ENCODE data around the gene SHISAL2A. TPM values are rescaled to one million over a fixed set of nuclear protein-coding genes. Genes with fewer than 3 reads are reported as not detected.

The SHISAL2A gene
- total and polyA plus RNA-seq, 9 donors, result 0.12 to 0.69 (median 0.34) TPM; not detected in 5

GRCh38 chr1:52670604-52671003 is 37.6 kb downstream of the SHISAL2A start:
- TF ChIP-seq POLR2A (IDR thresholded peaks at IDR 0.05) (no peak), EP300 (IDR thresholded peaks at IDR 0.05) (no peak), CTCF (IDR thresholded peaks at IDR 0.05) (no peak)
- H3K27ac ChIP-seq, result no peak overlapping the region
- H3K4me3 ChIP-seq, result no peak overlapping the region
- intact Hi-C loops (cut with DNase I), result no loop called here
- H3K36me3 ChIP-seq, result no peaks in the 10 kb centered on the region
- 60 to 75% (median 74%) methylated on average over 2 of the region's 2 CpGs for WGBS, 3 donors
- no peaks in the 10 kb centered on the region for H3K27me3 ChIP-seq
- no peak for DNase-seq
- no peaks in the 10 kb centered on the region for H3K4me1 ChIP-seq (ENCODE audit: insufficient read depth)
- H3K9me3 ChIP-seq, result no peaks in the 10 kb centered on the region

- DNase-seq, result no peak
- intact Hi-C loops (cut with DNase I), result no loop called here
- no peak for TF ChIP-seq EP300 (IDR thresholded peaks at IDR 0.05)
- no peak for TF ChIP-seq POLR2A (IDR thresholded peaks at IDR 0.05)
- no peak for TF ChIP-seq CTCF (IDR thresholded peaks at IDR 0.05)
- H3K9me3 ChIP-seq, result no peaks in the 10 kb centered on the region
- no peaks in the 10 kb centered on the region for H3K27me3 ChIP-seq
- H3K36me3 ChIP-seq, result no peaks in the 10 kb centered on the region
- no peak overlapping the region for H3K27ac ChIP-seq
- H3K4me1 ChIP-seq (ENCODE audit: insufficient read depth), result no peaks in the 10 kb centered on the region
- H3K4me3 ChIP-seq, result no peak overlapping the region
- 29 to 65% (median 55%) methylated on average over 1 of the region's 1 CpG for WGBS, 3 donors
Observed at GRCh38 chr1:52672946-52673345, 40.0 kb downstream of the SHISAL2A start.

DNA sequence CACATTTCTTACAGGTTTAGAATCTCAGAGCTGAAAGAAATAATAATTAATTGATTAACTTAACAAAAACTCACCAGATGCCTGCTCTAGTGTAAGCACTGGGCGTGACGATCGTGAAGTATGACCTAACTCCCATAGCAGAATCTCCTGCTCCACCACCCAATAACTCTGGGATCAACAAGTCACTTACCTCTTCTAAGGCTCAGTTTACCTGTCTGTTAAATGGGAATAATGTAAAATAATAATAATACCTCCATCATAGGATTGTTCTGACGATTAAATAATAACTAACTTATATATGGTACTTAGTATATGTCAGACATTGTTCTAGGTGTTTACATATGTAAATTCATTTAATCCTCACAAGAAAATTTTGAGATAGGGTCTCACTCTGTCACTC is 40.5 kb downstream of the SHISAL2A start:
- intact Hi-C loops (cut with DNase I), result no loop called here
- TF ChIP-seq CTCF (IDR thresholded peaks at IDR 0.05), result no peak
- TF ChIP-seq POLR2A (IDR thresholded peaks at IDR 0.05), result no peak
- TF ChIP-seq EP300 (IDR thresholded peaks at IDR 0.05), result no peak
- Histone ChIP-seq H3K27ac (no peak overlapping the region), H3K4me3 (no peak overlapping the region), H3K36me3 (no peaks in the 10 kb centered on the region), H3K27me3 (no peaks in the 10 kb centered on the region), H3K4me1 (ENCODE audit: insufficient read depth) (no peaks in the 10 kb centered on the region), H3K9me3 (no peaks in the 10 kb centered on the region)
- DNase-seq, result no peak
- 89 to 99% (median 91%) methylated on average over 4 of the region's 4 CpGs for WGBS, 3 donors

DNA sequence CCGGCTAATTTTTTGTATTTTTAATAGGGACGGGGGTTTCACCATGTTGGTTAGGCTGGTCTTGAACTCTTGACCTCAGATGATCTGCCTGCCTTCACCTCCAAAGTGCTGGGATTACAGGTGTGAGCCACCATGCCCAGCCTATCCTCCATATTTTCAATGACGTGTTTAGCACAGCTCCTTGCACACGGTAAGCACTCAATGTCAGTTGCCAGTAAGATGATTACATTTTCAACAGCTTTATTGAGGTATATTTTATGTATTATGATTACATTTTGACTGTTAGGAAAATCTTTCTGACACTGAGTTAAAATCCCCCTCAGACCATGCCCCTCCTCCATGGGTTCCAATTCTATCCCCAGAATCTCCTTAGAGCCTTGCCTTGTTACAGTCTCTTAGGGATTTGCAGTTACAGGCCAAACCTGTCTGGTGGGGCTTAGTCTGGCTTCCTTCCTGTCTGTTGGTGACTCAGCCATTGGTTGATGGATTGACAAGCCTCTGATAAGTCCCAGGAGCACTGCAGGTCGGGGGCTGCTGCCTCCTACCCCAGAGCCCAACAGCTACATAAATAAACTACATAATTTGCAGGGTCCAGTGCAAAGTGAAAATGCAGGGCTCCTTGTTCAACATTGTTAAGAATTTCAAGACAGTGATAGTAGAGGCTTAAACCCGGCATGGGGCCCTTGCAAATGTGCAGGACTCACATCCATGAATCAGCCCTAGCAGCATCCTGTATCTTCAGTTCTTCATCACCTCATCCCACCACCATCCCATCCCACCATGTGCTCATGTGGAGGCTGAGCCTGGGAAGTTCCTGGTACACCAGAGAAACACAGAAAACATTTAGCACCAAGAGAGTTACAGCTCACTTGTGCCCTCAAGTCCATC is 41.8 kb downstream of the SHISAL2A start:
- Histone ChIP-seq H3K27me3 (no peaks in the 10 kb centered on the region), H3K36me3 (no peaks in the 10 kb centered on the region), H3K4me3 (no peak overlapping the region), H3K9me3 (no peaks in the 10 kb centered on the region), H3K27ac (no peak overlapping the region), H3K4me1 (ENCODE audit: insufficient read depth) (no peaks in the 10 kb centered on the region)
- TF ChIP-seq CTCF (IDR thresholded peaks at IDR 0.05), result no peak
- no peak for TF ChIP-seq EP300 (IDR thresholded peaks at IDR 0.05)
- no peak for TF ChIP-seq POLR2A (IDR thresholded peaks at IDR 0.05)
- intact Hi-C loops (cut with DNase I), result no loop called here
- 68 to 77% (median 74%) methylated on average over 6 of the region's 6 CpGs for WGBS, 3 donors
- DNase-seq, result no peak
